NCI-H526 treated with DMSO at 0.1 percent for 48 hours (cell line): ENCODE measurements around the gene MRPL32.

ENCODE experiments used
- DNase-seq: peaks from one replicate; lab custom pipeline; 2025; lab: John Stamatoyannopoulos, UW

Gene MRPL32

GRCh38 chr7:42964849-42965805 lies 33.0 kb downstream of the MRPL32 start:
- no peak for DNase-seq

GRCh38 chr7:42967391-42967790 lies 35.2 kb downstream of the MRPL32 start:
- no peak for DNase-seq

- no peak for DNase-seq
These were observed 40.7 kb downstream of the MRPL32 start for GRCh38 chr7:42972699-42973500.

- DNase-seq, result no peak
These were observed 44.2 kb downstream of the MRPL32 start for GRCh38 chr7:42976371-42976770.

- DNase-seq, result no peak
These were observed 46.3 kb downstream of the MRPL32 start for GRCh38 chr7:42978496-42978895.

- no peak for DNase-seq
These were observed 47.9 kb downstream of the MRPL32 start for GRCh38 chr7:42980084-42980483.

- no peak for DNase-seq
These were observed 48.3 kb downstream of the MRPL32 start for GRCh38 chr7:42980514-42980913.

- no peak for DNase-seq
These were observed 49.4 kb downstream of the MRPL32 start for GRCh38 chr7:42981601-42982000.

- DNase-seq, result no peak
These were observed 50.5 kb downstream of the MRPL32 start for GRCh38 chr7:42982604-42983115.

- no peak for DNase-seq
These were observed 52.0 kb downstream of the MRPL32 start for GRCh38 chr7:42984137-42984536.

- DNase-seq, result no peak
These were observed 54.0 kb downstream of the MRPL32 start for GRCh38 chr7:42986213-42986612.

GRCh38 chr7:42986781-42987248 lies 54.6 kb downstream of the MRPL32 start:
- DNase-seq, result no peak
